Measurements from ENCODE around the gene BCL7C. TPM values are rescaled to one million over a fixed set of nuclear protein-coding genes. Genes with fewer than 3 reads are reported as not detected.

The BCL7C gene
- total and polyA plus RNA-seq, 2 of the 4 experiments (the other 2 are of a cell fraction): 32.3 to 34.9 TPM

GRCh38 chr16:30934827-30935557, 41.1 kb upstream of the BCL7C start:
- H3K18ac ChIP-seq (ENCODE audit: low read depth, low read length): no peak overlapping the region
- H2BK5ac ChIP-seq (ENCODE audit: low read depth, low read length, poor library complexity, severe bottlenecking): no peak overlapping the region
- intact Hi-C loops (cut with micrococcal nuclease) (no loop called here), dilution Hi-C loops (cut with HindIII; ENCODE audit: low sequenced_read_pairs, unreplicated experiment) (no loop called here), in situ Hi-C loops (cut with MboI; ENCODE audit: low sequenced_read_pairs) (no loop called here)
- H2BK120ac ChIP-seq (ENCODE audit: low read depth, low read length): no peak overlapping the region
- H3K56ac ChIP-seq (ENCODE audit: extremely low read depth, insufficient read depth, low read length): no peak overlapping the region
- H3K9me1 ChIP-seq (ENCODE audit: insufficient read depth, low read length): peaks cover 5% of the 10 kb centered on the region; the same call in 1 of the 2 replicates
- no peaks in the 10 kb centered on the region; the same call in 1 of the 2 replicates for H3K4me1 ChIP-seq (ENCODE audit: control insufficient read depth, insufficient read depth, low read length)
- no peak overlapping the region for H4K91ac ChIP-seq (ENCODE audit: insufficient read depth, low read depth, low read length)
- H3K9ac ChIP-seq (ENCODE audit: low read depth, low read length): no peak overlapping the region
- no peak overlapping the region for H3K23ac ChIP-seq (ENCODE audit: low read depth, low read length)
- ChIA-PET CTCF (interaction anchor here (0.7 kb wide), 1 partner anchor 9 kb away, joined by 3 read pairs; no protein-coding TSS in a partner anchor), POLR2A (ENCODE audit: unreplicated experiment) (no interaction called here)
- H2AK5ac ChIP-seq (ENCODE audit: low read depth, low read length): no peak overlapping the region
- H3K9me3 ChIP-seq (ENCODE audit: control insufficient read depth, insufficient read depth, low read length): no peaks in the 10 kb centered on the region
- TF ChIP-seq SMC3 (IDR thresholded peaks at IDR 0.05; ENCODE audit: low read depth, low read length) (peak; percentile 52), RAD21 (IDR thresholded peaks at IDR 0.05; ENCODE audit: low read length) (peak; percentile 54), CTCF (conservative IDR thresholded peaks at IDR 0.05; ENCODE audit: low read depth, low read length) (peak; percentile 56), NFE2L2 (IDR thresholded peaks at IDR 0.05; ENCODE audit: low read depth, low read length) (no peak)
- no peak overlapping the region for H4K8ac ChIP-seq (ENCODE audit: low read depth in 2 of 2, low read length in 2 of 2)
- ATAC-seq (ENCODE audit: low read depth) (peak; percentile 81), DNase-seq (peak; percentile 55)
- H3K27ac ChIP-seq (ENCODE audit: insufficient read depth, low read length): no peak overlapping the region
- no peaks in the 10 kb centered on the region for H3K27me3 ChIP-seq (ENCODE audit: control insufficient read depth, insufficient read depth, low read length)
- H3K4me2 ChIP-seq (ENCODE audit: low read depth, low read length): no peak overlapping the region
- H2AK9ac ChIP-seq (replicated peaks; ENCODE audit: low read depth, low read length, poor library complexity): peak overlapping the region; percentile 81
- no peak overlapping the region for H2AFZ ChIP-seq (replicated peaks; ENCODE audit: low read length, poor library complexity)
- peaks cover 49% of the 10 kb centered on the region for H3K36me3 ChIP-seq (ENCODE audit: control insufficient read depth, insufficient read depth, low read length)
- H2BK15ac ChIP-seq (ENCODE audit: low read depth, low read length): no peak overlapping the region
- H4K20me1 ChIP-seq (ENCODE audit: insufficient read depth, low read length): peaks cover 8% of the 10 kb centered on the region
- H2BK20ac ChIP-seq (ENCODE audit: low read depth, low read length): no peak overlapping the region
- H4K5ac ChIP-seq (ENCODE audit: low read depth, low read length): no peak overlapping the region
- peaks cover 10 to 27% of the 10 kb centered on the region in 2 experiments for H3K79me1 ChIP-seq (ENCODE audit: low read depth in 1 of 2, low read length in 2 of 2)
- no TSS peak for BruUV-seq (replicated peaks)
- no peak overlapping the region for H3K14ac ChIP-seq (replicated peaks; ENCODE audit: low read depth, low read length)
- H3K4me3 ChIP-seq (ENCODE audit: insufficient read depth, low read depth, low read length): no peak overlapping the region
- WGBS, 2 experiments (ENCODE audit: extremely low coverage in 2 of 2, insufficient read length in 1 of 2): 71% methylated on average over 9 of the region's 12 CpGs; no CpG with 5 or more reads in 1 of the 2 experiments
- no peak overlapping the region for H3K4ac ChIP-seq (ENCODE audit: low read depth, low read length)
